HG03175 (cell line): Measurements from ENCODE around the gene MT1B.

Experiments
- ATAC-seq: cut with Tn5 transposase; IDR thresholded peaks from one replicate; pipeline ENCODE4 v1.9.1; 2021; ENCODE audit warnings: mild to moderate bottlenecking, moderate library complexity; ENCODE audit not compliant: unreplicated experiment

MT1B gene

DNA sequence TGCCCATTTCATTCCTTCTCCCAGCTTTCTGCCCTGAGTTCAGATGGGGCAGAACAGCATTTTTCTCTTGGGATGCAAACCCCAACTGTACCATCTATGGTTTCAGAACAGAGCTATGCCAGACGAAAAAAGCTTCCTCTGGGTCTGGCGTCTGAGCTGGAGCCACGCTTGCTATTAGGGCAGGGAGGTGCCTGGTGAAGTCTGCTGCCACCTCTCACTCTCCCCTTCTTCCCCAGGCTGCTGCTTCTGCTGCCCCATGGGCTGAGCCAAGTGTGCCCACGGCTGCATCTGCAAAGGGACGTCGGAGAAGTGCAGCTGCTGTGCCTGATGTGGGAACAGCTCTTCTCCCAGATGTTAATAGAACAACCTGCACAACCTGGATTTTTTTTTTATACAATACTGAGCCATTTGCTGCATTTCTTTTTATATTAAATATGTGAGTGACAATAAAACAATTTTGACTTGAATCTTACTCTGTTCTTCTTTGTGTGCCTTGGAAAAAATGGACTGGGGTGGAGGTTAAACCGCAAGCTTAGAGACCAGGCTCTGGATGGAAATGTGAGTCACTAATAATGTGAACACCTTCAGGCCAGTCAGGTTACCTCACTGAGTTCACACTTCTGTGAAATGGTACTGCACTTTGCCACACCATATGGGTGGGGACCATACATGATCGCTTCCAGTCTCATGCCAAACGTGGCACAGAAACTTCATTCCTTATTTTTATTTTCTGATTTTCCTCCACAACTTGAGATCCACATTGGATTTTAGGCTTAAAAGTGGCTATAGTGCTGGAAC lies 14.9 kb upstream of the MT1B start:
- no peak for ATAC-seq

DNA sequence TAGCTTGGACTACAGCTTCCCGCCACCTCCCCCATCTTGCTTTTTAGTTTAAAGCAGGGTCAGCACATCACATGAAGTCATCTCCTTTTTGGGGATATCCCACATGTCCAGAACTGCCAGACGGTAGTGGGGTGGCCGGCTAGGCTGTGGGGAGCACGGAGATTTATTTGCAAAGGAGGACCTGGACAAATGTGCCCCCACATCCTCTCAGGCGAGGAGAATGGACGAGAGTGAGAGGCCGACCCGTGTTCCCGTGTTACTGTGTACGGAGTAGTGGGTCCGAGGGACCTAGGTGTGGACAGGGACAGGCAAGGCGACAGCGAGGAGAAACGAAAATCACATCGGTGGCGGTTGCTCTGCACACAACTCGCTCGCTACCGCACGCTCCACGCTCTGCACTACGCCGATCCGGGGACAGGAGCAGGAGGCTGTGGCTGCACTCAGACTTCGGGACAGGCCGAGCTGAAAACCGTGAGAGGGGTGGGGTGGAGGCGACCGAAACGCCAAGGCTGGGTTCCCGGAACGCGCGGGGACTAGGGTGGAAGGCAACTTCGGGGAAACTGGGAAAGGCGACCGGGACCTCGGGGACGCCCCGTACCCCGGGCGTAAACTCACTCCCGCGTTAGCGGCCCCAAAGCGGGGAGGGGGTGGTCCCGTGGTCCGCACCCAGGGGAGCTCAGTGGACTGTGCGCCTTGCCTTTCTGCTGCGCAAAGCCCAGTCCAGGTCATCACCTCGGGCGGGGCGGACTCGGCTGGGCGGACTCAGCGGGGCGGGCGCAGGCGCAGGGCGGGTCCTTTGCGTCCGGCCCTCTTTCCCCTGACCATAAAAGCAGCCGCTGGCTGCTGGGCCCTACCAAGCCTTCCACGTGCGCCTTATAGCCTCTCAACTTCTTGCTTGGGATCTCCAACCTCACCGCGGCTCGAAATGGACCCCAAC lies 13.6 kb upstream of the MT1B start, which contains the start of gene MT1A:
TSS of gene MT1A (plus strand) at position 853 of the 937 bp plus-strand sequence. CDS start at position 926, 73 bp downstream.
- no peak for ATAC-seq

DNA sequence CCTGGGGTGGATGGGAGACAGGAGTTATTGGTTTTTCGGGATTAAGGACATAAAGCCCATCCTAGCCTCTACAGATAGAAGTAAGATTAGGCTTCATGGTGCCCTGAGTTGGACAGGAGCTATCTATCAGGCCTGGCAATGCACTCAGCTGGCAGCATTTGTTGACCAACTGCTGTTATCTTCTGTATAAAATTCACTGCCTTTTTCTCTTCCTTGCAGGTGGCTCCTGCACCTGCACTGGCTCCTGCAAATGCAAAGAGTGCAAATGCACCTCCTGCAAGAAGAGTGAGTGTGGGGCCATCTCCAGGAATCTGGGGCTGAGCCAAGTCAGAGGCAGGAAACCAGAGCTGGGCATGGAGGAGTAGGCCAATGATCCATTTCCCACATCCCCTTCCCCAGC lies 12.6 kb upstream of the MT1B start:
- no peak for ATAC-seq

DNA sequence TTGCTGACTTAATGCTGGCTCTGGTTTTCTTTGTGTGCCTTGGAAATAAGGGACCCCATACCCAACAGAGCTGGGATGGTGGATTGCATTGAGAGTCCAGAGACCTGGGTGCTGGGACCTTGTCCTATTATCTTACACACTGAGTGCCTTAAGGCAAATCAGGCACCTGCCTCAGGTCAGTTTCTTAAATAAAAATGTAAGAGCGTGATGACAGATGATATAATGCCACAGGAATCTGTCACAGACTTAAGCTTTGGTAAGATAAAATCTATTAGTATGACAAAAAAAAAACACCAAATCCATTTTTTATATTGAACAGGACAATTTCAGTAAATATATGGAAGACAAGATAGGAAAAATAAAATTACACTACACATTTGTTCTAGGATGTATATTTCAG lies 11.6 kb upstream of the MT1B start:
- no peak for ATAC-seq

DNA sequence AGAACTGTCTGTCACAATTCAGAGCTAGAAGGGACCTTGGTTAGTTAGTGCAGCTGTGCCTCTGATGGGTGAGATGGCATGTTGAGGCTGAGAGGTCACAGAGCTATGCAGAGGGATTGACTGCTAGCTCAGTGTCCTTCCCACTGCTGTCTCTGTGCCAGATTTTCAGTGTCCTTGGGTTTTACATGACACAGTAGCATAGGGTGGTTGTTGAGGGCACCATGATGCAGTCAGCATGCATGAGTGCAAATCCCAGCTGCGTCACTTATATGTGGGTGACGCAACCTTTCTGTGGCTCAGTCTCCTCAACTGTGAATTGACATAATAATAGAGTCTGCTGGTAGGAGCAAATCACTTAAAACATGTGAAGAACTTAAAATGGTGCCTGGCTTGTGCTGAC lies 10.5 kb upstream of the MT1B start:
- no peak for ATAC-seq

DNA sequence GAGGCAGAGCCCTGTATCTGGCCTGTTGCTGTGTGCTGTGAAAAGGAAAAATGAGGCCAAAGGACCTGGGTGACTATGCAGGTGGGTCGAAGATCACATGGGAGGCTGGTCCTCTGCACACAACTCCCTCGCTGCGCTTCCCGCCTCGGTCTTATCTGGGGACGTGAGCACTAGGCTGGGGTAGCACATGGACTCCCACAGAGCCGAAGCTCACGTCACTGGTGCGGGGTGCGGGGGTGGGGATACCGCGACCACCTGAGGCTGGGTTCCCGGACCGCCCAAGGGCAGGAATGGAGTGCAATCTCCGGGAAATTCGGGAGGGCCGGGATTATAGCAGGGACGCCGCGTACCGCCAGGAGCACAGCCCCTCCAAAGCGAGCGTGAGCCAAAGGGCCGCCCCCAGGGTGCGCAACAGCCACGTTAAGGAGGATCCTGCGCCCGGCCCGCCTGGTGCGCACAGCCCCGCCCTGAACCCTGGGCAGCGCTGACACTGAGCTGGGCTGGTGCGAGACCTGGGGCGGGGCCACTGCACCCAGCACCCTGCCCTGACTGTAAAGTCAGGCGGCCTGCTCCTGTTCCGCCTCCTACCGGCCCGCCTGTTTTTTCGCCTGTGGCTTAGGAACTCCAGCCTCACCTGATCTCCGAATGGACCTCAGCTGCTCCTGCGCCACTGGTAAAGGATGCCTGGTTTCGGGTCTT lies 8.5 kb upstream of the MT1B start:
- ATAC-seq, result peak; percentile 73

DNA sequence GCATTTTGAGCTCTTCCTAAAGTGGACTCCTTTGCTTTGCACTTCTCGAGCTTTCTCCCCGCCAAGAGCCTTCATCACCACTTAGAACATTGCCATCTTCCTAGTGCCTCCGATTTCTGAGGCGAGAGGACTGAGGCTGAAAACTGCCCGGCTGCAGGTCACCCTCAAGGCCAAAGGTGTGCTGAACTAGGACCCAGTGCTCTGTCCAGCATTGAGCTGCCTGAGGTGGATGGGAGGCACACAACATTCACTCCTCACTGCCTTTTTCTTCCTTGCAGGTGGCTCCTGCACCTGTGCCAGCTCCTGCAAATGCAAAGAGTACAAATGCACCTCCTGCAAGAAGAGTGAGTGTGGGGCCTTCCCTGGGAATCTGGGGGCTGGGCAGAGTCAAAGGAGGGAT lies 7.9 kb upstream of the MT1B start:
- no peak for ATAC-seq

DNA sequence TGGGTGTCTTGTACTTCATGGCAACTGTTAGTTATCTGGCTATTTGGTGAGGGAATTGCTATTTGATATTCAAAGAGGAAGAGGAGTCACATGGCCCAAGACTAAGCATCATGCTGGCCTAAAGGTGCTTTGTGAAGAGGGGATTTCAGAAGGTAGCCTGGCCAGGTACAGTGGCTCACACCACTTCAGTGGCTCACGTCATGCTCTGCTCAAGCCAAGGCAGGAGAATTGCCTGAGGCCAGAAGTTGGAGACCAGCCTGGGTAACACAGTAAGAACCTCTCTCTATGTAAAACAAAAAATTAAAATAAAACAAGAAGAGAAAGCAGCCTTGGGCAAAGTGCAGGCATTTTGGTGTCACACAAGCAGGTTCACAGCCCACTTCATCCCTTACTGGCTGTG lies 6.4 kb upstream of the MT1B start:
- no peak for ATAC-seq

DNA sequence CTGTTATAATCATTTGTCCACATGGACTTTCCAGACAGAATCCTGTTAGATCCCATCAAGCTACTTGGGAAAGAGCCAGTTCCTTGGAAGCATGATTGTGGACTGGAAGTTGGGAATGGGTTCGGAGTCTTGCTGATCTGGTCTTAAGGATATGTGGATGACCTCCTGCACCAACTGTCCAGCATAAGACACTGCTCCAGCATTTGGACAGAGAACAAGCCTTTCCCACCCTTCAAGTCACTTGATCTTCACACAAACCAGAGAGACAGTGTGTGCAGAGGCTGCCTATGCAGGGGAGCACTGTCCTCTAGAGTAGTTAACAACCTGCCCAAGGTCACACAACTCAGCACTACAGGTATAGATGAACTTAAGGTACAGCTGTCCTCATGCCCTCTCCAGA lies 5.8 kb upstream of the MT1B start:
- no peak for ATAC-seq

DNA sequence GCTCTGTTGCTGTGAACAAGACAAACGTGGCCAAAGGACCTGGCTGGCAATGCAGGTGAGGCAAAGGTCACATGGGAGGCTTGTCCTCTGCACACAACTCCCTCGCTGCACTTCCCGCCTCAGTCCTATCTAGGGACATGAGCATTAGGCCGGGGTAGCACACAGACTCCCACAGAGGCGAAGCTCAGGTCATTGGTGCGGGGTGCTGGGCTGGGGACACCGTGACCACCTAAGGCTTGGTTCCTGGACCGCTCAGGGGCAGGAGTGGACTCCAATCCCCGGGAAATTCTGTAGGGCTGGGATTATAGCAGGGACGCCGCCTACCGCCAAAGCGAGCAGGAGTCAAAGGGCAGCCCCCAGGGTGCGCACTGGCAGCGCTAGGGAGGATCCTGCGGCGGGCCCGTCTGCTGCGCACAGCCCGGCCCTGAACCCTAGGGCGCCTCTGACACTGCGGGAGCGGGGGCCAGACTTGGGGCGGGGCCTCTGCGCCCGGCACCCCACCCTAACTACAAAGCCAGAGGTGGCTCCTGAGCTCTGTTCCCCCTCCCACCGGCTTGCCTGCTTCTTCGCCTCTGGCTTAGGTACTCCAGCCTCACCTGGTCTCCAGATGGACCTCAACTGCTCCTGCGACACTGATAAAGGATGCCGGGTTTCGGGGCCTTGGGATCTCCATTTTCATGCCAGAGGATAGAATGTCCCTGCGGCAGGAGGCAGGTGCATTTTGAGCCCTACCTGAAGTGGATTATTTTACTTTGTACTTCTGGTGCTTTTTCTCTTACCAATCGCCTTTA lies 3.9 kb upstream of the MT1B start:
- ATAC-seq, result no peak

DNA sequence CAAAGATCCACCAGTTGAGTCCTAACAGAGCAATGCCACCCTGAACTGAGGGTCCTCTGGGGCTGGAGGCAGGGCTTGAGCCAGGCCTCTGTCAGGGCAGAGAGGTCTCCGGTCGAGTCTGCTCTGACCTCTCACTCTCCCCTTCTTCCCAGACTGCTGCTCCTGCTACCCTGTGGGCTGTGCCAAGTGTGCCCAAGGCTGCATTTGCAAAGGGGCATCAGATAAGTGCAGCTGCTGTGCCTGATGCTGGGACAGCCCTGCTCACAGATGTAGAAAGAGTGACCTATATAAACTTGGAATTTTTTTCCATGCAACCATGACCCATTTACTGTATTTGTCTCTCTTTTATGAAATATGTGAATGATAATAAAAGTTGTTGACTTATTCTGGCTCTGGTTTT lies 2.4 kb upstream of the MT1B start:
- no peak for ATAC-seq

DNA sequence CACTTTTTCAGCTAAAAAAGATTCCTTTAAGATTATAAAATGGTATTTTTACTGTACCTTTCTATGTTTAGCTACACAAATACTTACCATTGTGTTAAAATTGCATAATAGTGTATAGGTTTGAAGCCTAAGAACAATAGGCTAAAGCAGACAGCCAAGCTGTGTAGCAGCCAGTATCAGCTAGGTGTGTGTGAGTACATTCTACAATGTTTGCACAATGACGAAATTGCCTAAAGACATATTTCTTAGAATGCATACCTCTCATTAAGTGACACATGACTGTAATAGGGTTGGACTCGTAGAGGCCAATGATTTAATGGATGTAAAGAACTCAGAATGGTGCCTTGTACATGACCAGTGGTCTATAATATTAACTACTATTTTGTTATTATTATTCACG lies 1.9 kb upstream of the MT1B start:
- no peak for ATAC-seq

DNA sequence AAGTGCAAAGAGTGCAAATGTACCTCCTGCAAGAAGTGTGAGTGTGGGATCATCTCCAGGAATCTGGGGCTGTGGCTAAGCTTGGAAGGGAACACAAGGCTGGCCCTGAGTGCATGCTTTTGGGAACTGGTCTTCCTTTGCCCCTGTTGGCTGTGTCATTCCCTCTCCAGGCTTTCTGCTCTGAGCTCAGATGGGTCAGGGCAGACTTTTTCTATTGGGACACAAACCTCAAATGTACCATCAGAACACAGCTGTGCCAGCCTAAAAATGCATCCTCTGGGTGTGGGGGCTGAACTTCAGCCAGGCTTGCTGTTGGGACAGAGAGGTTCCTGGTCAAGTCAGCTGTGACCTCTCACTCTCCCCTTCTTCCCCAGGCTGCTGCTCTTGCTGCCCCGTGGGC lies 914 bp downstream of the MT1B start:
- no peak for ATAC-seq

DNA sequence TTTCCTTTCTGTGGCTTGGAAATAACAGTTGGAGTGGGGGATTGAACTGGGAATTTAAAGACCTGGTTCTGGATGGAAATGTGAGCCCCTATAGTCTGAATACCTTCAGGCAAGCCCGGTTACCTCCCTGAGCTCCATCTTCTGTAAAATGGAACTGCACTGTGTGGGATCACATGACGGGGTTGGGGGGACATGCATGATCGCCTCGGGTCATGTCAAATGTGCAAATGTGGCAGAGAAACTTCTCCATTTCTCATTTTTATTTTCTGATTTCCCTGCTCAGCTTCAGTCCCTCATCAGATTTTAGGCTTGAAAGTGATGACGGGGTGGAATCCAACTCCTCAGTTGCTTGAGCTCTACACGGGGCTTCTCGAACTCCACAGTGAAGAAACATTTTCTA lies 1.5 kb downstream of the MT1B start:
- ATAC-seq, result no peak

DNA sequence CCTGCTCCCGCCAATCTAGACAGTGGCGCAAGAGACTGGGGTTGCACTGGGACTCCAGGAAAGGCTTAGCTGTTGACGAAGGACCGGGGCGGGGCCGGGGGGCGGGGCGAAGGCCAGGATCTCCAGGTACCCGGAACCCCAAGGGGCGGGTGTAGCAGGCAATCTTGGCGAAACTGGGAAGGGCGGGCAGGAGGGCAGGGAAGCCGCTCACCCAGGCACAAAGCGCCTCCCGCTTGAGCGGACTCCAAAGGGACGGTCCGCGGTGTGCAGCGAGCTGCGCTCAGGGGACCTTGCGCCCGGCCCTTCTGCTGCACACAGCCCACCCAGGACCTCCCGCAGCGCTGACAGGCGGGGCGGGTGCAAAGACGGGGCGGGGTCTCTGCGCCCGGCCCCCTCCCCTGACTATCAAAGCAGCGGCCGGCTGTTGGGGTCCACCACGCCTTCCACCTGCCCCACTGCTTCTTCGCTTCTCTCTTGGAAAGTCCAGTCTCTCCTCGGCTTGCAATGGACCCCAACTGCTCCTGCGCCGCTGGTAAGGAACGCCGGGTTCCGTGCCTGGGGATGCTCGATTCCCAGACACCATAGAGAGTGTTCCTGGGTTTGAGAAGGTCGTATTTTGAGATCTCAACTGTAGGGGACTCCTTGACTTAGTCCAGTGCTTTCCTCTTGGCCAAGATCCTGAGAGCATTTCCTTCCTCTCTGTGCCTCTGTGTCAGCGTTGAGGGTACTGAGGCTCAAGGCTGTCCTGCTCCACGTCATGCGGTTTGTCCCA lies 6.1 kb downstream of the MT1B start, which contains the start of gene MT1F:
TSS of gene MT1F (plus strand) at position 405 of the 772 bp plus-strand sequence. CDS start at position 505, 100 bp downstream.
- peak; percentile 57 for ATAC-seq

DNA sequence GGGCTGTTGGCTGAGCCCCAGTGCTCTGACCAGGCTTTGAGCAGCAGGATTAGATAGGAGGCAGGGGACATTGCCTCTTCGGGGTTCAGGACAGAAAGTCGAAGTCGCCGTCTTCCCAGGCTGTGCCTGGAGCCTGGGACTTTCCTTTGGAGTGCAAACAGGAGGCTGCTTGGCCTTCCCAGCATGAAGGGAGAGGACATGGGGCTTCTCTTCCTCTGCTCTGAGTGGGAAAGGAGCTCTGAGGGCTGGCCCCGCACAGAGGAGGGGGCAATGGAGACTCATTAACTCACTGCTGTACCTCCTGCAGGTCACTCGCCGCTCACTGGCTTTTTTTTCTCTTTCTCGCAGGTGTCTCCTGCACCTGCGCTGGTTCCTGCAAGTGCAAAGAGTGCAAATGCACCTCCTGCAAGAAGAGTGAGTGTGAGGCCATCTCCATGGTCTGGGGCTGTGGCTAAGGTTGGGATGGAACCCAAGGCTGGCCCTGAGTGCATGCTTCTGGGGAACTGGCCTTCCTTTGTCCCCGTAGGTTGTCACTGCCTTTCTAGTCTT lies 6.7 kb downstream of the MT1B start:
- no peak for ATAC-seq

DNA sequence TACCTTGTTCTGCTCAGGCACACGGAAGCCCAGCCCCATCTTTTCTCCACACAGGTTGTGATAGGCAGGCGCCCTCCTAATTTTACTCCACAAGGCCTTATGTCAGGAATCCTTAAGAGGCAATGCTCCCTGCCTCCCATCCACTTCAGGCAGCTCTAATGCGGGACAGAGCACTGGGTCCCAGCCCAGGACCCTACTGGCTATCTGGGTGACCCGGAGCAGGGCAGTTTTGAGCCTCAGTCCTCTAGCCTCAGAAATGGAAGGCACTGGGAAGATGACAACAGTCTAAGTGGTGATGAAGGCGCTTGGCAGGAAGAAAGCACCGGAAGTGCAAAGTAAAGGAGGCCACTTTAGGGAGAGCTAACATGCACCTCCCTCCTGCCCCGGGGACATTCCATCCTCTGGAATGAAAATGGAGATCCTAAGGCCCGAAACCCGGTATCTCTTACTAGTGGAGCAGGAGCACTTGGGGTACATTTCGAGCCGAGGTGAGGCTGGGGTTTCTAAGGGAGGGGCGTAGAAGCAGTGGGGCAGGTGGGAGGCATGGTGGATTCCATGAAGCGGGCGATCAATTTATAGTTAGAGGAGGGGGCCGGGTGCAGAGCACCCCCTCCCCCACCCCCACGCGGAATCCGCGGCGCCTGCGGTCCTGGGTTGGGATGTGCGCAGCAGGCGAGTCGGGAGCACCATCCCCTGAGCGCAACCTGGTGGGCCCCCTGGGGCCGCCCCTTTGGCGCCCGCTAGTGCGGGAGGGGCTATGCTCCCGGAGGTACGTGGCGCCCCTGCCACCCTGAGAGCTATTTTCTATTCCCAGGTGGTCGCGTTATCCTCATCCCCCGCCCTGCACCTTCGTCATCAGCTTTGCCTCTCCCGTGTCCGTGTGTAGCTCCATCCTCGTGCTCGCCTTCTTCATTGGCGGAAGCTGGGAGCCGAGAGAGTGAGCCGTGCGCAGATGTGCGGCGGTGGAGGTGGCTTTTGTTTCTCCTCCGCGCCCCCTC lies 11.0 kb downstream of the MT1B start:
- ATAC-seq, result no peak

DNA sequence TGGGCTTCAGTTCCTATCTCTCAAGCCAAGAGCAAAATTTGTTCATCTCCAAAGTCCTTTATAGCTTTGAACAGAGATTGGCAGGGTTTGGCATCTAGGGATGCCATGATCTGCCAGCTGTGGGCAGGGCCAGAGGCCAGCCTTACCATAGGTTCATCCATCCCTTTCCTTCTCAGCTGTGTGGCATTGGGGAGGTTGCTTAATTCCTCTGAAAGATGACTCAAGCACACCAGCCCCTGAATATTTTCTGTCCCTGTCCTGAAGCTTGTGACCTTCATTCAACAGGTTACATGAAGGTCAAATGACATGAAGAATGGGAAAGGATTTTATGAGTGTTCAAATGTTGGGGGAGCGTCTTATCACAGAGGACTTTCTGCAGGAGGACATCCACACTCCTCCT lies 12.8 kb downstream of the MT1B start:
- ATAC-seq, result no peak
